T-helper 1 cell treated with Interleukin-12 subunit alpha and Interleukin-12 subunit beta and Interleukin-4 antibody, amounts not matched to agents 30 ng/mL and 1 ng/mL, for 36 hours (primary cell): Measurements from ENCODE around the gene MATN1. TPM values are rescaled to one million over a fixed set of nuclear protein-coding genes. Genes with fewer than 3 reads are reported as not detected.
"Not testable (repeated sequence)": the region's sequence is repeated elsewhere in the genome, so short reads cannot be mapped to it uniquely, and the experiment has no call there.

Source experiments
- intact Hi-C: fragments of 100-400 bp; cut with micrococcal nuclease; formaldehyde crosslinking; loops from one replicate; pipeline ENCODE4 v1.15.1; 2024
- total RNA-seq: library from RNA; stranded (reverse); gene quantifications from 2 replicates; pipeline ENCODE4 v1.2.3, GENCODE V29; 2022

The MATN1 gene
- total RNA-seq: 0.17 TPM in 1 of 2 replicates, not detected in the other

- intact Hi-C loops: no loop called here
Measured at GRCh38 chr1:30723331-30723755, at the start of gene MATN1. TSS of gene MATN1 (minus strand) at chr1:30723585. CDS start at chr1:30723551, 34 bp downstream.

GRCh38 chr1:30771005-30771404 lies 47.6 kb upstream of the MATN1 start:
- intact Hi-C loops: no loop called here

GRCh38 chr1:30770150-30770549 lies 46.8 kb upstream of the MATN1 start:
- intact Hi-C loops: no loop called here

GRCh38 chr1:30768830-30769718 lies 45.7 kb upstream of the MATN1 start:
- intact Hi-C loops: no loop called here

- intact Hi-C loops: no loop called here
Measured at GRCh38 chr1:30768159-30768829, 44.9 kb upstream of the MATN1 start.

- intact Hi-C loops: not testable (repeated sequence)
Measured at GRCh38 chr1:30766948-30767347, 43.6 kb upstream of the MATN1 start.

- intact Hi-C loops: no loop called here
Measured at GRCh38 chr1:30765556-30766434, 42.4 kb upstream of the MATN1 start.

- intact Hi-C loops: no loop called here
Measured at GRCh38 chr1:30764939-30765555, 41.7 kb upstream of the MATN1 start.

- intact Hi-C loops: no loop called here
Measured at GRCh38 chr1:30764396-30764795, 41.0 kb upstream of the MATN1 start.

GRCh38 chr1:30763651-30764248 lies 40.4 kb upstream of the MATN1 start:
- intact Hi-C loops: no loop called here

- intact Hi-C loops: no loop called here
Measured at GRCh38 chr1:30762930-30763650, 39.7 kb upstream of the MATN1 start.

GRCh38 chr1:30762152-30762929 lies 39.0 kb upstream of the MATN1 start:
- intact Hi-C loops: no loop called here

- intact Hi-C loops: no loop called here
Measured at GRCh38 chr1:30761381-30762151, 38.2 kb upstream of the MATN1 start.

- intact Hi-C loops: no loop called here
Measured at GRCh38 chr1:30760596-30761324, 37.4 kb upstream of the MATN1 start.

- intact Hi-C loops: loop anchor here (10.0 kb wide), 1 partner anchor 305 kb away; the partner anchor contains the start of gene PUM1
Measured at GRCh38 chr1:30759718-30760281, 36.4 kb upstream of the MATN1 start.

- intact Hi-C loops: loop anchor here (10.0 kb wide), 1 partner anchor 306 kb away; the partner anchor contains the start of gene PUM1
Measured at GRCh38 chr1:30758785-30759380, 35.5 kb upstream of the MATN1 start.
